Stimulated activated CD4-positive, alpha-beta T cell treated with anti-CD3 and anti-CD28 coated beads, Interleukin-15, amount 100 ng/mL, for 24 hours (primary cell): ENCODE data around the gene FBN1.

Experiments
- DNase-seq: peaks from one replicate; pipeline ENCODE4 v3.0.0-alpha.2; 2020

Gene FBN1

GRCh38 chr15:48547286-48547685 lies 98.2 kb downstream of the FBN1 start:
- DNase-seq = no peak

DNA sequence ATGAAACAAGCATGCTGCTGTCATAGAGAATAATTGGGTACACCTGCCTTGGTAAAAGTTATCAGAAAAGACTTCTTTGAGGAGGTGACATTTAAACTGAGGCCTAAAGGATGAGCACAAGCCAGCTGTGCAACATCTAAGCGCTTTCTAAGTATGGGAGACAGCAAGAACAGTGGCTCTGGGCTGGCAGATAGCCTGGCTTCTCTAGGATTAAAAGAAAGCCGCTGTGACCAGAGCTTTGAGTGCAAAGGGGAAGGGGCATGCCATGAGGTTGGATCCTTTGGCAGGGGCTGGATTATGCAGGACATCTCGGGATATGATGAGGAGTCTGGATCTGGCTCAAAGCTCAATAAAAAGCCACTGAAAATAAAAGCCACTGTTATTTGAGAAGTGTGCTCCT lies 99.2 kb downstream of the FBN1 start:
- DNase-seq = no peak

GRCh38 chr15:48544778-48545177 lies 100.7 kb downstream of the FBN1 start:
- no peak for DNase-seq

DNA sequence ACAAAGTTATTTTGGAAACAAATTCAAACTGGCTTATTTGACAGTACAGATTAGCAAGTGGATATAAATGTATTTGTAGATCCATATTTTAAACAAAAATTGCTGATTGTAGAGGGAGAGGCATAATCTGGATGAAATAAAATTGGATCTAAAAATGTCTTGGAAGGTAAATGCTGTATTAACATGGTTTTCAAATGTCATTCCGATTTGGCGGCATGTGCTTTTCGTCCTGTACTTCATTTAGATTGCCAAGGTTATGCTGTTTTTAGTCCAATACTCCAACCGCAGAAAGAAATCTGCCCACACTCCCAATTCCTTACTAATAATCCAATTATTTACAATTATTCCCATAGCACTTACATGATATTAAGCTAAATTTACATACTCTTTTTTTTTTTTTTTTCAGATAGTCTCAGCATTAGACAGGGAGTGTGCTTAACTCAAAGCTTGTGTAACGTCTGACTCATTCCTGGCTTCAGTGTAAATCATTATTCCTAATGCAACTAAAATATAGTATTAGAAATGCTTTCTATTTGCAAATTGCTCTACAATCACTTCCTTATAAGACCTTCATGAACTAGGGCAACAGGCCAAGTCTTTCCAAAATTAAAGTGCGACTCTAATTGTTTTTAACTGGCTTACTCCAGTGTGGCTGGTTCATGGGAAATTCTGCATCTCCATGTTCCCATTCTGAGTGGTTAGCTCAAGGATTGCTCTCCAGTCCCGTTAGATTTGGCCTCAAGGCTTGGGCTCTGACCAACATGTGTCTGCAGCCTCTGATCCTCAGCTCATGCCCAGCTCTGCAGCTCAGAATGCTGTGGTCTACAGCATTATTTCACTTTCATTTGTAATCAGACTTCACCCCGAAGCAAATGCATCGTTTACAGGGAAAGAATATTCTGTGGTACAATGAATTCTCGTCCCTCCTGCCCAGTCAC lies 103.9 kb downstream of the FBN1 start:
- no peak for DNase-seq

DNA sequence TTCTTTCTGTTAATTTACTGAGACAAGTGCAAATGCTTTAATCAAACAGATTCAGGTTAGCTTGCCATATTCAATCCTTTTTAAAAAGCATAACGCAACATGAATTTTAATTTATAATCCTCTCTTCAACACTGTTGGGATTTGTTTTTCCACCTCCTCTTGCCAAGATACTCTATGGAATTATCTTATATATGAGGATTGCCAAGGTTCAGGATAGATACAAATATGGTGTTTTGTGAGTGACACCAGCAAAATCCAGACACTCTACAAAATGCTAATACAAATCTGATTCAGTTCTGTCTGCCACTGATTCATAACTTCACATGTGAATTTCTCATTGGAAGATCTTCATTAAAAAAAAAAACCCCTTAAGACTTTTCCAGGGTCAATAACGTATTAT lies 104.8 kb downstream of the FBN1 start:
- DNase-seq = no peak

DNA sequence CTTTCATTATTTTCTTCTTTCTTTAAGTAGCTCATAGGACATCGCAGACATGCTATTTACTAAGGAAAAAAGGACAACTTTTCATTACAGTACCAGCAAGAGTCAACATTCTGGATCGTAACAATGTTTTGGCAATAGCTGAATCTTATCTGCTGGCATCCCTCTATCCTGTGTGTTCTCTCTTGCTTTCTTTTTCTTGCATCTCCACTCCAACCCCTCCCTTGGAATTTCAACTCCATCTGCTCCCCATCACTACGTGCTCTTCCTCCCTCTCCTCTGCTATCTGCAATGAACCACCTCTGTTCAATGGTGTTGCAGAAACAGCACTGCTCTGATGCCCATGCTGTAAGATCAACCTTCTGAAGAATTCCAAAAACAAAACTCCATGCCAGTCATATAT lies 106.6 kb downstream of the FBN1 start:
- DNase-seq = no peak

- no peak for DNase-seq
Measured at GRCh38 chr15:48537271-48538113, 108.0 kb downstream of the FBN1 start.

- no peak for DNase-seq
Measured at GRCh38 chr15:48536681-48537091, 108.8 kb downstream of the FBN1 start.

DNA sequence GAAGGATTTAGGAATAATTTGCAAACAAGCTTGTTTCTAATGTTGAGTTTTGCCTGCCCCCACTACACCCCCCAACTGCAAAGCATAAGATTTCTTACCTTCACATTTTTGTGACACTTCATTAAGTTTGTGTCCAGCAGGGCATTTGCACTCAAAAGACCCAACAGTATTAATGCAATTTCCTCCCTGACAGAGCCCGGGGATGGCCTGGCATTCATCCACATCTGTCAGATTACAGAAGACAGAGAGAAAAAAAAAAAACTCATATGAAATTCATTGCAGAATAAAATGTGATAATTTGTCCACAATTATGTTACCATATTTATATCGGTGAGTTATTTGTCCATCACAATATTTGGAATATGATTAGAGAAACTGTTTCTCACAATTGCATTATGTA lies 111.5 kb downstream of the FBN1 start:
- DNase-seq = no peak

GRCh38 chr15:48532946-48533345 lies 112.6 kb downstream of the FBN1 start:
- DNase-seq = no peak

DNA sequence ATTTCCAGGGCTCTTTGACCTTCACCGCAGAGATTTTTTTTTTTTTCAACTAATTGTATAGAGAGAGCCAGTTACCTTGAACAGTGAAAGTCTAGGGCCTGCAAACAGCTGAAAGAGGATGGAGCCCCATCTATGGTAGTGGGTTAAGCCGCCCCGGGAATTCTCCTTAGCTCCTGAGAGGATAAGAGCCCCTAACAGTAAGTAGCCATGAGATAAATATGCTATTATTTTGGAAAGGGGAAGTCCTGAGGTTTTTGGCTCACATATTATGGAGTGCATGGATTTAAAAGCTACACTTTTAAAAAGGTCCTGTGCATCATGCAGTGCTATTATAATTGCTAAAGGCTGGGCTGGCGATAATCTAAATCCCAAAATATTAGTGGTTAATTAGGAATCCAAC lies 115.0 kb downstream of the FBN1 start:
- no peak for DNase-seq

- no peak for DNase-seq
Measured at GRCh38 chr15:48528921-48529320, 116.6 kb downstream of the FBN1 start.

DNA sequence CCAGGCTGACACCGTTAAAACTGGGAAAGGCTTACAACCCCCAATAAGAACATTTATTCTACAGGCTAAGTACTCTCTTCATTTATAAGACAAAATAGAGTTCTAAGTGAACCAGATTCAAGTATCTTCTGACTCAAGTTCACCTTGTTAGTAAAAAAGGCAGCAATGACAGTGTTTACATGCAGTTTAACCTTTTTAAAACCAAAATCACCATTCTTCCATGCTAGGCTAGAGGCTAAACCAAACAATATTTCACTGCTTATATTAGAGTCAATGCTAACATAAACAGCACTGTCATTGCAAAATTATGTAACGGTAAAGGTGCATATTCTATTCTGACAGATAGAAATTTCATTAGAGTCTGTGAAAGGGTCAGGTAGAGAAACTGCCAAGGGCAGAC lies 118.0 kb downstream of the FBN1 start:
- DNase-seq = no peak

- no peak for DNase-seq
Measured at GRCh38 chr15:48522911-48523310, 122.6 kb downstream of the FBN1 start.

- no peak for DNase-seq
Measured at GRCh38 chr15:48522123-48522522, 123.4 kb downstream of the FBN1 start.

GRCh38 chr15:48520376-48521155 lies 124.9 kb downstream of the FBN1 start:
- no peak for DNase-seq

DNA sequence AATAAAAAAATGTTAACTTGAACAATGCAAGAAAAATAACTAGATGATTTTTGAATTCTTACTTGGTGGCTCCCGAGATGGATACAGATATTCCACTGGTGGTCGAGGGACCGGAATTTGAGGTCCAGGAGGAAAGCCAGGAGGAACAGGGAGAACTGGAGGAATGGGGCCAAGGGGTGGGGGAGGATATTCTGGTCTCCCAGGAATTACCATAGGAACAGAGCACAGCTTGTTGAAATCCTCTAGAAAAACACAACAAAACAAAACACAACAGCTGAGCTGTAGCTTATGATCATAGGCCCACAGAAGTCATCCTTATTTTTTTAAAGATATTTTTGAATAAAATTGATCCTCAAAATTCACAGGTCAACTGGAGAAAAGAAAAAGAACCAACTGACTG lies 129.4 kb downstream of the FBN1 start:
- no peak for DNase-seq

- no peak for DNase-seq
Measured at GRCh38 chr15:48515500-48515899, 130.0 kb downstream of the FBN1 start.

DNA sequence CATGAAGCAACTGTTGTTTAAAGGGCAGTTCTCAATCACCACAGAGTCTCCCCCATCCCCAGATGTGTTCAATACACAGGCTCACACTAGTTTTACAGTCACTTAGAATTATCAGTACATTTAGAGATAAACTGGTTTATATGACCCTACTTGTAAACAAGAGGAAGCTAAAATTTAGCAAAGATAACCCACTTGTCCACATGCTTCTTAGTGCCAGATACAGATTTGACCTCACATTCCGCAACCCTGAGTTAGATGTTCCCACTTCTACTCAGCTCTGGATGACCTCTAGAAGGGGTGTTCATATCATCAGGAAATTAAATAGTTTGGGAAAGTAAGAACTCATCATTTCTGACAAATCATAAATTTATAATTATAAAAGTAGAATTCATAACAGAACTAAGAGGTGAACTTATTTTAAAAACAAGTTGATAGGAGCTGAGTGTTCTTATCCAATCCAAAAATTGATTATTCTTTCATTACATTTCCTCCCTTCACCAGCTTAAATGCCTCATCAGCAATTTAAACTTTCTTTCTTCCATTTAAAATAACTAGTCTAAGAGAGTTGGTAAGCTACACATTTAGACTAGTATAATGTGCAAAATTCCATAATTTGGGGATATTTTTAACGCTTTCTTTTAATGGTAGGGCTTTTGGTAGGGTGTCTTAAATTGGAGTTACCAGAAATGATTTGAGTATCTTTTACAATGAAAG lies 131.2 kb downstream of the FBN1 start:
- no peak for DNase-seq

GRCh38 chr15:48510976-48511375 lies 134.5 kb downstream of the FBN1 start:
- DNase-seq = no peak

- DNase-seq = peak; percentile 11
Measured at GRCh38 chr15:48507416-48508065, 138.0 kb downstream of the FBN1 start.

DNA sequence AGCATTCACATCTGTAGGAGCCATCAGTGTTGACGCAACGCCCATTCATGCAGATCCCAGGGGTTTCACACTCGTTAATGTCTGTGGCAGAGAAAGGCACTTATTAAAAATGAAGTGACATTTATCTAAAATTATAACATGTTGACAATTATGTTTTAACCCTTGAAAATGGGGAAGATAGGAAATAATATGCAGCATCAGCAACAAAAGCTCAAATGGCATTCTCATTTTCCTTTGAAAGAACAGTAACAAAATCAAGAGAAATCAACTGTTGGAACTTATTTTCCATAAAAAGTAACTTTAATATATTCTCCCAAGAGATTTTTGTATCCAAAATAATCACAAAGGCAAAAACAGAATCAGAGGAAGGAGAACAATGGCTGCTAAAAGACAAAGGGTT lies 140.4 kb downstream of the FBN1 start:
- no peak for DNase-seq
